GM23338 (cell line): ENCODE results near the gene FUT8. TPM values are rescaled to one million over a fixed set of nuclear protein-coding genes. Genes with fewer than 3 reads are reported as not detected.

ENCODE experiments used
- ATAC-seq: fragments of 200-7000 bp; cut with Tn5 transposase; 3 replicates; pipeline ENCODE4 v1.9.1; 2020
- DNase-seq: peaks from one replicate; pipeline ENCODE4 v3.0.0-alpha.2; 2015; ENCODE audit warnings: low spot score
- H2AFZ ChIP-seq: fragments of 200-600 bp; sonication (generic); 2 replicates; pipeline ENCODE4 v1.8.0; 2016; ENCODE audit warnings: antibody characterized with exemption, mild to moderate bottlenecking, moderate library complexity
- H3F3A ChIP-seq: fragments of 200-600 bp; sonication (generic); replicated peaks from 2 replicates; pipeline ENCODE4 v1.8.0; 2017; ENCODE audit warnings: antibody characterized with exemption, mixed run types, low read depth
- H3K27ac ChIP-seq: fragments of 200-600 bp; sonication (generic); 2 replicates; pipeline ENCODE4 v1.6.1; 2016; ENCODE audit warnings: low read depth
- H3K27me3 ChIP-seq: fragments of 200-600 bp; sonication (generic); 2 replicates; pipeline ENCODE4 v1.8.0; 2016; ENCODE audit warnings: mild to moderate bottlenecking, mixed run types, moderate library complexity; ENCODE audit not compliant: insufficient read depth
- H3K36me3 ChIP-seq: fragments of 200-600 bp; sonication (generic); 2 replicates; pipeline ENCODE4 v1.8.0; 2016; ENCODE audit warnings: mild to moderate bottlenecking; ENCODE audit not compliant: insufficient read depth
- H3K4me1 ChIP-seq: fragments of 200-600 bp; sonication (generic); 2 replicates; pipeline ENCODE4 v1.8.0; 2016; ENCODE audit warnings: mild to moderate bottlenecking, moderate library complexity; ENCODE audit not compliant: insufficient read depth
- H3K4me2 ChIP-seq: fragments of 200-600 bp; sonication (generic); 2 replicates; pipeline ENCODE4 v1.7.1; 2017; ENCODE audit warnings: mixed run types
- H3K4me3 ChIP-seq: fragments of 200-600 bp; sonication (generic); 2 replicates; pipeline ENCODE4 v1.6.1; 2016; ENCODE audit warnings: mixed run types
- H3K79me2 ChIP-seq: fragments of 200-600 bp; sonication (generic); replicated peaks from 2 replicates; pipeline ENCODE4 v1.8.0; 2017; ENCODE audit warnings: mild to moderate bottlenecking; ENCODE audit not compliant: insufficient read depth
- H3K9me2 ChIP-seq: fragments of 200-600 bp; sonication (generic); 2 replicates; pipeline ENCODE4 v1.8.0; 2017; ENCODE audit not compliant: insufficient read depth
- H4K20me1 ChIP-seq: fragments of 200-600 bp; sonication (generic); replicated peaks from 2 replicates; pipeline ENCODE4 v1.8.0; 2017; ENCODE audit warnings: mild to moderate bottlenecking; ENCODE audit not compliant: insufficient read depth
- H3K27ac Mint-ChIP-seq: 2 replicates; pipeline ENCODE4 v1.8.0; 2020; ENCODE audit warnings: inconsistent platforms, mild to moderate bottlenecking, moderate library complexity, mixed read lengths
- H3K27me3 Mint-ChIP-seq: 3 replicates; pipeline ENCODE4 v1.8.0; 2022; ENCODE audit warnings: low read depth, mild to moderate bottlenecking, moderate library complexity, mixed read lengths, inconsistent platforms; ENCODE audit not compliant: insufficient read depth, poor library complexity
- H3K36me3 Mint-ChIP-seq: 3 replicates; pipeline ENCODE4 v1.8.0; 2021; ENCODE audit warnings: low read depth, mild to moderate bottlenecking, inconsistent platforms, moderate library complexity, mixed read lengths
- H3K4me1 Mint-ChIP-seq: 3 replicates; pipeline ENCODE4 v1.8.0; 2020; ENCODE audit warnings: mild to moderate bottlenecking, inconsistent platforms, mixed read lengths
- H3K4me3 Mint-ChIP-seq: 3 replicates; pipeline ENCODE4 v1.8.0; 2021; ENCODE audit warnings: moderate library complexity, mild to moderate bottlenecking, inconsistent platforms, mixed read lengths
- H3K9me3 Mint-ChIP-seq: 3 replicates; pipeline ENCODE4 v1.8.0; 2020; ENCODE audit warnings: moderate library complexity, mild to moderate bottlenecking, inconsistent platforms, mixed read lengths
- CREB1 ChIP-seq: fragments of 250-450 bp; sonication (Bioruptor Pico); IDR thresholded peaks from 2 replicates; pipeline ENCODE4 v1.5.0; 2020; ENCODE audit warnings: low read depth, mild to moderate bottlenecking, moderate library complexity
- ETS1 ChIP-seq: IDR thresholded peaks from 2 replicates; pipeline ENCODE4 v1.6.1; 2016; ENCODE audit warnings: antibody characterized with exemption
- EZH2 ChIP-seq: fragments of 200-600 bp; sonication (generic); IDR thresholded peaks from one replicate; pipeline ENCODE4 v1.8.0; 2017; ENCODE audit warnings: antibody characterized with exemption, mild to moderate bottlenecking, low read depth; ENCODE audit not compliant: unreplicated experiment
- NANOG ChIP-seq: IDR thresholded peaks from 2 replicates; pipeline ENCODE4 v1.6.1; 2016; ENCODE audit warnings: antibody characterized with exemption, borderline replicate concordance
- STAT1 ChIP-seq: IDR thresholded peaks from one replicate; pipeline ENCODE4 v1.6.1; 2016; ENCODE audit warnings: antibody characterized with exemption; ENCODE audit not compliant: unreplicated experiment
- ZNF331 ChIP-seq: fragments of 250-450 bp; sonication (Bioruptor Pico); IDR thresholded peaks from 2 replicates; pipeline ENCODE4 v1.5.0; 2020; ENCODE audit warnings: low read depth, mild to moderate bottlenecking, moderate library complexity
- ZNF462 ChIP-seq: fragments of 250-450 bp; sonication (Bioruptor Pico); IDR thresholded peaks from 2 replicates; pipeline ENCODE4 v1.5.0; 2020; ENCODE audit warnings: mild to moderate bottlenecking, moderate library complexity
- polyA plus RNA-seq: library from polyadenylated mRNA; unstranded; fragments of >200 nt; fragmentation: Nextera tagmentation; extraction: Ambion mirVana; gene quantifications from 2 replicates; pipeline ENCODE4 v1.2.1, GENCODE V29; 2016
- total RNA-seq: library from RNA; depleted of rRNA; stranded (reverse); fragments of >200 nt; shearing (Covaris generic); gene quantifications from 2 replicates; pipeline ENCODE4 v1.2.3, GENCODE V29; 2014
- TF ChIP-seq, protein P1 (sequence below), 2 experiments: fragments of 200-600 bp in 1 of 2; sonication (generic) in 1 of 2; conservative IDR thresholded peaks; 2 replicates each; pipeline versions ENCODE4 v1.5.1 to v1.6.1; 2016 to 2017; ENCODE audit warnings: antibody characterized with exemption in 2 of 2, low read depth in 2 of 2, mild to moderate bottlenecking in 2 of 2, moderate library complexity in 1 of 2
- TF ChIP-seq, protein P2 (sequence below): IDR thresholded peaks from one replicate; pipeline ENCODE4 v1.6.1; 2018; ENCODE audit warnings: antibody characterized with exemption; ENCODE audit not compliant: unreplicated experiment

Gene FUT8
- total and polyA plus RNA-seq, 2 experiments from 2014 or later: 8.2 to 23.2 TPM

DNA sequence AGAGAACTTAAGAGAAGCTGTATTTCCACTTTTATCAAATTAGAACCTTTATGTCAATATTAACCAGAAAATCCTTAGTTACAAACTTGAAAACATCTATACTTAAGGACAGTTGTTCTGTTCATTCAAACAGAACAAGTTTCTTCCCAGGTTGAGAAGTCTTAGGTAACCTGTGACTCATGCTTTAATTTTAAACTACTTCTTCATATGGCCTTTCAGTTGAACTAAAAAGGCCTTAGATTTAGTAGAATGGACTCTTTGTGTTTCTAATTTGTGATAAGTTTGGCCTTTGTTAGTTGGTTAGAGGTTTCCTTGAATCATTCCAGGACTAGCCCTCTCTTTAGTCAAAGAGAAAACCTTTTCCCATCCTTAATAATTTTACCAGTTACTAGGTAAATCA is 274.2 kb downstream of the FUT8 start:
- Mint-ChIP-seq H3K27ac (0 out of 2 replicates have a peak overlapping the region, but pooled peaks have one; percentile 27), H3K4me1 (peaks cover 25% of the 10 kb centered on the region), H3K27me3 (no peaks in the 10 kb centered on the region), H3K36me3 (peaks cover 17% of the 10 kb centered on the region; the same call in 2 of the 3 replicates), H3K9me3 (peaks cover 10% of the 10 kb centered on the region), H3K4me3 (0 out of 3 replicates have a peak overlapping the region, but pooled peaks have one; percentile 8)
- Histone ChIP-seq H3K9me2 (no peaks in the 10 kb centered on the region), H4K20me1 (no peaks in the 10 kb centered on the region), H3K79me2 (no peaks in the 10 kb centered on the region), H3K4me3 (no peak overlapping the region; the same call in 1 of the 2 replicates), H3K27me3 (no peaks in the 10 kb centered on the region), H3K27ac (no peak overlapping the region), H3K4me1 (peaks cover 19% of the 10 kb centered on the region), H2AFZ (no peak overlapping the region), H3F3A (no peaks in the 10 kb centered on the region), H3K4me2 (peak overlapping the region; percentile 35), H3K36me3 (no peaks in the 10 kb centered on the region)
- DNase-seq: peak; percentile 69
- ATAC-seq: peak; percentile 82
- TF ChIP-seq ZNF331 (CRISPR knock-in tag) (no peak), STAT1 (no peak), NANOG (0 out of 2 replicates have a peak, but pooled peaks have one; percentile 12)
- TF ChIP-seq, protein P1, sequence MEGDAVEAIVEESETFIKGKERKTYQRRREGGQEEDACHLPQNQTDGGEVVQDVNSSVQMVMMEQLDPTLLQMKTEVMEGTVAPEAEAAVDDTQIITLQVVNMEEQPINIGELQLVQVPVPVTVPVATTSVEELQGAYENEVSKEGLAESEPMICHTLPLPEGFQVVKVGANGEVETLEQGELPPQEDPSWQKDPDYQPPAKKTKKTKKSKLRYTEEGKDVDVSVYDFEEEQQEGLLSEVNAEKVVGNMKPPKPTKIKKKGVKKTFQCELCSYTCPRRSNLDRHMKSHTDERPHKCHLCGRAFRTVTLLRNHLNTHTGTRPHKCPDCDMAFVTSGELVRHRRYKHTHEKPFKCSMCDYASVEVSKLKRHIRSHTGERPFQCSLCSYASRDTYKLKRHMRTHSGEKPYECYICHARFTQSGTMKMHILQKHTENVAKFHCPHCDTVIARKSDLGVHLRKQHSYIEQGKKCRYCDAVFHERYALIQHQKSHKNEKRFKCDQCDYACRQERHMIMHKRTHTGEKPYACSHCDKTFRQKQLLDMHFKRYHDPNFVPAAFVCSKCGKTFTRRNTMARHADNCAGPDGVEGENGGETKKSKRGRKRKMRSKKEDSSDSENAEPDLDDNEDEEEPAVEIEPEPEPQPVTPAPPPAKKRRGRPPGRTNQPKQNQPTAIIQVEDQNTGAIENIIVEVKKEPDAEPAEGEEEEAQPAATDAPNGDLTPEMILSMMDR (conservative IDR thresholded peaks at IDR 0.05; ENCODE audit: low read depth in 2 of 2): no peak

GRCh38 chr14:65689070-65689469 is 276.5 kb downstream of the FUT8 start:
- Histone ChIP-seq H3K36me3 (peaks cover 1% of the 10 kb centered on the region; the same call in 1 of the 2 replicates), H3K27me3 (no peaks in the 10 kb centered on the region), H3F3A (no peaks in the 10 kb centered on the region), H3K27ac (no peak overlapping the region), H3K4me1 (peaks cover 19% of the 10 kb centered on the region), H3K4me3 (no peak overlapping the region), H3K79me2 (no peaks in the 10 kb centered on the region), H4K20me1 (no peaks in the 10 kb centered on the region), H3K9me2 (no peaks in the 10 kb centered on the region), H2AFZ (no peak overlapping the region), H3K4me2 (no peak overlapping the region)
- H3K27ac Mint-ChIP-seq: no peak overlapping the region
- H3K4me1 Mint-ChIP-seq: peaks cover 25% of the 10 kb centered on the region
- no peaks in the 10 kb centered on the region for H3K27me3 Mint-ChIP-seq
- ATAC-seq: no peak
- peaks cover 30% of the 10 kb centered on the region; the same call in 2 of the 3 replicates for H3K36me3 Mint-ChIP-seq
- DNase-seq: no peak
- peaks cover 25% of the 10 kb centered on the region for H3K9me3 Mint-ChIP-seq
- H3K4me3 Mint-ChIP-seq: no peak overlapping the region
- TF ChIP-seq CREB1 (CRISPR knock-in tag): no peak
- no peak for TF ChIP-seq EZH2
- TF ChIP-seq, protein P2, sequence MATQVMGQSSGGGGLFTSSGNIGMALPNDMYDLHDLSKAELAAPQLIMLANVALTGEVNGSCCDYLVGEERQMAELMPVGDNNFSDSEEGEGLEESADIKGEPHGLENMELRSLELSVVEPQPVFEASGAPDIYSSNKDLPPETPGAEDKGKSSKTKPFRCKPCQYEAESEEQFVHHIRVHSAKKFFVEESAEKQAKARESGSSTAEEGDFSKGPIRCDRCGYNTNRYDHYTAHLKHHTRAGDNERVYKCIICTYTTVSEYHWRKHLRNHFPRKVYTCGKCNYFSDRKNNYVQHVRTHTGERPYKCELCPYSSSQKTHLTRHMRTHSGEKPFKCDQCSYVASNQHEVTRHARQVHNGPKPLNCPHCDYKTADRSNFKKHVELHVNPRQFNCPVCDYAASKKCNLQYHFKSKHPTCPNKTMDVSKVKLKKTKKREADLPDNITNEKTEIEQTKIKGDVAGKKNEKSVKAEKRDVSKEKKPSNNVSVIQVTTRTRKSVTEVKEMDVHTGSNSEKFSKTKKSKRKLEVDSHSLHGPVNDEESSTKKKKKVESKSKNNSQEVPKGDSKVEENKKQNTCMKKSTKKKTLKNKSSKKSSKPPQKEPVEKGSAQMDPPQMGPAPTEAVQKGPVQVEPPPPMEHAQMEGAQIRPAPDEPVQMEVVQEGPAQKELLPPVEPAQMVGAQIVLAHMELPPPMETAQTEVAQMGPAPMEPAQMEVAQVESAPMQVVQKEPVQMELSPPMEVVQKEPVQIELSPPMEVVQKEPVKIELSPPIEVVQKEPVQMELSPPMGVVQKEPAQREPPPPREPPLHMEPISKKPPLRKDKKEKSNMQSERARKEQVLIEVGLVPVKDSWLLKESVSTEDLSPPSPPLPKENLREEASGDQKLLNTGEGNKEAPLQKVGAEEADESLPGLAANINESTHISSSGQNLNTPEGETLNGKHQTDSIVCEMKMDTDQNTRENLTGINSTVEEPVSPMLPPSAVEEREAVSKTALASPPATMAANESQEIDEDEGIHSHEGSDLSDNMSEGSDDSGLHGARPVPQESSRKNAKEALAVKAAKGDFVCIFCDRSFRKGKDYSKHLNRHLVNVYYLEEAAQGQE: no peak
- no peak for TF ChIP-seq ETS1
- no peak for TF ChIP-seq ZNF331 (CRISPR knock-in tag)
- no peak for TF ChIP-seq ZNF462 (CRISPR knock-in tag)
- no peak for TF ChIP-seq NANOG
